IMR-90 (cell line): ENCODE measurements around the gene PSMD12. TPM values are rescaled to one million over a fixed set of nuclear protein-coding genes. Genes with fewer than 3 reads are reported as not detected.
A peak's percentile ranks its signal among the peaks of the same experiment; 100 is the strongest.

Experiments used
- ATAC-seq: fragments of 200-7000 bp; cut with Tn5 transposase; 2 replicates; pipeline ENCODE4 v1.9.1; 2020; ENCODE audit warnings: low read depth, mild to moderate bottlenecking, moderate library complexity
- BruUV-seq: library from RNA; stranded (reverse); fragments of 400-500 nt; replicated peaks from 2 replicates; lab custom pipeline; 2021; lab: Mats Ljungman, UMichigan
- CTCF ChIA-PET: fragments of 300-600 bp; formaldehyde crosslinking; extraction: SDS; loops from one replicate; lab custom pipeline; 2021; ENCODE audit warnings: antibody characterized with exemption; lab: Yijun Ruan, JAX
- POLR2A ChIA-PET: fragments of 300-600 bp; sonication (Branson Sonifier 250); formaldehyde crosslinking; loops from one replicate; lab custom pipeline; 2022; ENCODE audit warnings: antibody characterized with exemption; ENCODE audit not compliant: unreplicated experiment; lab: Charles Lee
- DNase-seq: peaks from one replicate; pipeline ENCODE4 v3.0.0; 2013
- H2AFZ ChIP-seq: replicated peaks from 2 replicates; pipeline ENCODE3; 2013; ENCODE audit warnings: low read length, mild to moderate bottlenecking; ENCODE audit not compliant: poor library complexity
- H2AK5ac ChIP-seq: 2 replicates; pipeline ENCODE4 v1.6.1; 2013; ENCODE audit warnings: low read depth, low read length, inconsistent platforms
- H2AK9ac ChIP-seq: replicated peaks from 2 replicates; pipeline ENCODE3; 2013; ENCODE audit warnings: mild to moderate bottlenecking, low read depth, low read length, moderate library complexity; ENCODE audit not compliant: poor library complexity
- H2BK120ac ChIP-seq: 2 replicates; pipeline ENCODE4 v1.6.1; 2013; ENCODE audit warnings: low read depth, low read length, inconsistent platforms
- H2BK15ac ChIP-seq: 3 replicates; pipeline ENCODE4 v1.6.1; 2013; ENCODE audit warnings: low read depth, low read length, inconsistent platforms
- H2BK20ac ChIP-seq: 2 replicates; pipeline ENCODE4 v1.6.1; 2013; ENCODE audit warnings: low read depth, mild to moderate bottlenecking, inconsistent platforms, low read length, moderate library complexity
- H2BK5ac ChIP-seq: 2 replicates; pipeline ENCODE4 v1.6.1; 2013; ENCODE audit warnings: mild to moderate bottlenecking, low read depth, low read length, inconsistent platforms; ENCODE audit not compliant: poor library complexity, severe bottlenecking
- H3K14ac ChIP-seq: replicated peaks from 2 replicates; pipeline ENCODE4 v1.6.1; 2013; ENCODE audit warnings: low read depth, low read length, inconsistent platforms
- H3K18ac ChIP-seq: 2 replicates; pipeline ENCODE4 v1.6.1; 2013; ENCODE audit warnings: low read depth, low read length, control low read depth
- H3K23ac ChIP-seq: 2 replicates; pipeline ENCODE4 v1.6.1; 2013; ENCODE audit warnings: low read depth, low read length, inconsistent platforms
- H3K27ac ChIP-seq: 2 replicates; pipeline ENCODE4 v1.5.1; 2013; ENCODE audit warnings: mild to moderate bottlenecking, control low read depth, low read length; ENCODE audit not compliant: insufficient read depth
- H3K27me3 ChIP-seq: 2 replicates; pipeline ENCODE4 v1.6.1; 2013; ENCODE audit warnings: low read length; ENCODE audit not compliant: control insufficient read depth, insufficient read depth
- H3K36me3 ChIP-seq: 2 replicates; pipeline ENCODE4 v1.6.1; 2013; ENCODE audit warnings: low read length, mixed read lengths; ENCODE audit not compliant: control insufficient read depth, insufficient read depth
- H3K4ac ChIP-seq: 2 replicates; pipeline ENCODE4 v1.6.1; 2013; ENCODE audit warnings: low read depth, low read length, inconsistent platforms
- H3K4me1 ChIP-seq: 2 replicates; pipeline ENCODE4 v1.6.1; 2013; ENCODE audit warnings: low read length, mixed read lengths; ENCODE audit not compliant: control insufficient read depth, insufficient read depth
- H3K4me2 ChIP-seq: 2 replicates; pipeline ENCODE4 v1.6.1; 2013; ENCODE audit warnings: low read depth, mild to moderate bottlenecking, control low read depth, low read length, moderate library complexity
- H3K4me3 ChIP-seq: 2 replicates; pipeline ENCODE4 v1.5.1; 2013; ENCODE audit warnings: low read depth, mild to moderate bottlenecking, control low read depth, low read length, moderate library complexity; ENCODE audit not compliant: insufficient read depth
- H3K56ac ChIP-seq: 2 replicates; pipeline ENCODE4 v1.6.1; 2013; ENCODE audit warnings: low read length, inconsistent platforms; ENCODE audit not compliant: insufficient read depth; ENCODE audit errors: extremely low read depth
- H3K79me1 ChIP-seq, 2 experiments: 2 replicates each; pipeline ENCODE4 v1.6.1; 2013; ENCODE audit warnings: low read length in 2 of 2, inconsistent platforms in 1 of 2, low read depth in 1 of 2
- H3K9ac ChIP-seq: 2 replicates; pipeline ENCODE4 v1.6.1; 2013; ENCODE audit warnings: low read depth, low read length, control low read depth
- H3K9me1 ChIP-seq: 2 replicates; pipeline ENCODE4 v1.6.1; 2013; ENCODE audit warnings: low read length, inconsistent platforms; ENCODE audit not compliant: insufficient read depth
- H3K9me3 ChIP-seq: 2 replicates; pipeline ENCODE4 v1.6.1; 2013; ENCODE audit warnings: low read length; ENCODE audit not compliant: control insufficient read depth, insufficient read depth
- H4K20me1 ChIP-seq: 2 replicates; pipeline ENCODE4 v1.6.1; 2013; ENCODE audit warnings: low read length, inconsistent platforms; ENCODE audit not compliant: insufficient read depth
- H4K5ac ChIP-seq: 2 replicates; pipeline ENCODE4 v1.6.1; 2013; ENCODE audit warnings: mild to moderate bottlenecking, low read depth, low read length, control low read depth
- H4K8ac ChIP-seq, 2 experiments: 2 replicates each; pipeline ENCODE4 v1.6.1; 2013; ENCODE audit warnings: low read depth in 2 of 2, low read length in 2 of 2, control low read depth in 1 of 2, inconsistent platforms in 1 of 2
- H4K91ac ChIP-seq: 2 replicates; pipeline ENCODE4 v1.6.1; 2013; ENCODE audit warnings: low read depth, low read length, inconsistent platforms; ENCODE audit not compliant: insufficient read depth
- RAD21 ChIP-seq: IDR thresholded peaks from 2 replicates; pipeline ENCODE4 v1.6.1; 2012; ENCODE audit warnings: low read length, improper control_type of control experiment
- WGBS, 2 experiments: methylation state at CpG; one replicate each; pipeline versions ENCODE4 v1.1.5 to v1.1.7; 2013; ENCODE audit warnings: missing lambda C conversion rate in 2 of 2; ENCODE audit not compliant: insufficient read length in 1 of 2; ENCODE audit errors: extremely low coverage in 2 of 2; 5-methylcytosine and 5-hydroxymethylcytosine counted together
- dilution Hi-C: fragments of 300-500 bp; cut with HindIII; formaldehyde crosslinking; loops from one replicate; pipeline ENCODE4 v1.14.3; 2018; ENCODE audit warnings: low sequenced_read_pairs; ENCODE audit not compliant: unreplicated experiment
- in situ Hi-C: fragments of 300-500 bp; cut with MboI; formaldehyde crosslinking; loops from 3 replicates; pipeline ENCODE4 v1.14.3; 2019; ENCODE audit warnings: low sequenced_read_pairs, inconsistent platforms, mixed read lengths
- intact Hi-C: fragments of 100-400 bp; cut with micrococcal nuclease; formaldehyde crosslinking; loops from 2 replicates; pipeline ENCODE4 v1.10.0; 2022
- polyA plus RNA-seq, 3 experiments: library from polyadenylated mRNA; depleted of rRNA; stranded (reverse); fragments of >200 nt; gene quantifications; 2 replicates each; pipeline ENCODE4 v1.2.3, GENCODE V29; 2012; ENCODE audit warnings: low replicate concordance in 1 of 3
- total RNA-seq: library from RNA; depleted of rRNA; stranded (reverse); fragments of >200 nt; gene quantifications from 2 replicates; pipeline ENCODE4 v1.2.3, GENCODE V29; 2012

PSMD12 gene
- total and polyA plus RNA-seq, 2 of the 4 experiments (the other 2 are of a cell fraction), result 17.9 to 39.7 TPM

- CTCF ChIA-PET, result interaction anchor here (0.6 to 2.1 kb wide), 6 partner anchors 101 to 312 kb away, joined by 3 to 9 read pairs (median 3); no protein-coding TSS in a partner anchor
- no peak overlapping the region for H3K14ac ChIP-seq
- no peak overlapping the region for H2AK9ac ChIP-seq
- H2BK120ac ChIP-seq, result no peak overlapping the region
- H3K56ac ChIP-seq, result no peak overlapping the region
- peaks cover 6 to 13% of the 10 kb centered on the region in 2 experiments for H3K79me1 ChIP-seq
- no peak overlapping the region for H3K4me2 ChIP-seq
- no peak overlapping the region for H3K23ac ChIP-seq
- H3K27ac ChIP-seq, result no peak overlapping the region
- dilution Hi-C loops (no loop called here), intact Hi-C loops (no loop called here), in situ Hi-C loops (no loop called here)
- POLR2A ChIA-PET, result no interaction called here
- H3K9me3 ChIP-seq, result no peaks in the 10 kb centered on the region
- H4K91ac ChIP-seq, result no peak overlapping the region
- H3K36me3 ChIP-seq, result no peaks in the 10 kb centered on the region
- H2BK20ac ChIP-seq, result no peak overlapping the region
- H2BK15ac ChIP-seq, result no peak overlapping the region
- ATAC-seq (no peak), DNase-seq (no peak)
- H3K4me1 ChIP-seq, result peaks cover 5% of the 10 kb centered on the region; the same call in 1 of the 2 replicates
- H3K9ac ChIP-seq, result no peak overlapping the region
- no peak overlapping the region for H2AK5ac ChIP-seq
- no peaks in the 10 kb centered on the region for H4K20me1 ChIP-seq
- no peak overlapping the region for H3K18ac ChIP-seq
- no peak for TF ChIP-seq RAD21
- H3K27me3 ChIP-seq, result no peaks in the 10 kb centered on the region
- no peak overlapping the region for H3K4ac ChIP-seq
- H4K8ac ChIP-seq, result no peak overlapping the region
- no peak overlapping the region for H3K4me3 ChIP-seq
- H2BK5ac ChIP-seq, result no peak overlapping the region
- no peak overlapping the region for H4K5ac ChIP-seq
- no CpG with 5 or more reads among the region's 5 CpGs for WGBS, 2 experiments
- H3K9me1 ChIP-seq, result peaks cover 6% of the 10 kb centered on the region; the same call in 1 of the 2 replicates
- no TSS peak for BruUV-seq
- peak overlapping the region; percentile 88 for H2AFZ ChIP-seq
Observed at GRCh38 chr17:67375054-67375427, 8.7 kb upstream of the PSMD12 start.
